Myometrial cell (primary cell): ENCODE data around the gene TARS3. TPM values are rescaled to one million over a fixed set of nuclear protein-coding genes. Genes with fewer than 3 reads are reported as not detected.

Experiments used
- total RNA-seq: library from RNA; depleted of rRNA; stranded (reverse); fragments of >200 nt; gene quantifications from 2 replicates; pipeline ENCODE4 v1.2.3, GENCODE V29; 2015

Gene TARS3
- total RNA-seq = 7.6 and 8.9 TPM in 2 replicates

DNA sequence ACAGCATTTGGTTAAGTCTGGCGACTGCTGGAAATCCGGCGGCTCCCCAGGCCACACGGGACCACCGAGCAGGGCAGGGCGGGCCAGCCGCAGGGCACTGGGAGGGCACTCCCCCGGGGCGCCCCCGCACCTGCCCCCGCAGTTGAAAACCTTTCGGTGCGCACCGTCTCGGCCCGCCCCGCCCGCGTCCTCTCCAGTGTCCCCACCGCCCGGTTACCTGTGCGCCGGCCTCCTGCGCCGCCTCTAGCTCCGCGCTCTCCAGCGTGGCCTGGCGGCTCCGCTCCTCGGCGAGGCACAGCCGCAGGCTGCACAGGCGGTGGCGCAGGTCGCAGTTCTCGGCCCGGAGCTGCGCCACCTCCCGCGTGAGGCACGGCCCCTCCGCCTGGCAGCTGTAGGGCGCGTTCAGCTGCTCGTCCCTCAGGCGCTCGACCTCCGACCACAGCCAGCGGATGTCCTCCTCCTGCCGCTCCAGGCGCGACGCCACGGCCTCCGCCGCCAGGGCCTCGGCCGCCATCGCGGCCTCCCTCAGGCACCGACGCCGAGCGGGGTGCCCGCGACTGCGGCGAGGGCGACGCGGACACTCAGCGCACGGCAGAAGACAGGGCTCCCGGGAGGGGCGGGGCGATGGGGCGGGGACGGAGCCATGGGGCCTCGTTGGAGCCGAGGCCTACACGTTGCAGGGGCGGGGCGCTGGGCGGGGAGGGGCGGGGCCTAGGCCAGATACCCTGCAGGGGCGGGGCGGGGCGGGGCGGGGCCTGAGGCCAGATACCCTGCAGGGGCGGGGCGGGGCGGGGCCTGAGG is at the start of gene TARS3:
Gene TARS3, minus strand, starts transcription at position 600 of the 801 bp plus-strand sequence. Its CDS starts 86 bp downstream, at position 514.

DNA sequence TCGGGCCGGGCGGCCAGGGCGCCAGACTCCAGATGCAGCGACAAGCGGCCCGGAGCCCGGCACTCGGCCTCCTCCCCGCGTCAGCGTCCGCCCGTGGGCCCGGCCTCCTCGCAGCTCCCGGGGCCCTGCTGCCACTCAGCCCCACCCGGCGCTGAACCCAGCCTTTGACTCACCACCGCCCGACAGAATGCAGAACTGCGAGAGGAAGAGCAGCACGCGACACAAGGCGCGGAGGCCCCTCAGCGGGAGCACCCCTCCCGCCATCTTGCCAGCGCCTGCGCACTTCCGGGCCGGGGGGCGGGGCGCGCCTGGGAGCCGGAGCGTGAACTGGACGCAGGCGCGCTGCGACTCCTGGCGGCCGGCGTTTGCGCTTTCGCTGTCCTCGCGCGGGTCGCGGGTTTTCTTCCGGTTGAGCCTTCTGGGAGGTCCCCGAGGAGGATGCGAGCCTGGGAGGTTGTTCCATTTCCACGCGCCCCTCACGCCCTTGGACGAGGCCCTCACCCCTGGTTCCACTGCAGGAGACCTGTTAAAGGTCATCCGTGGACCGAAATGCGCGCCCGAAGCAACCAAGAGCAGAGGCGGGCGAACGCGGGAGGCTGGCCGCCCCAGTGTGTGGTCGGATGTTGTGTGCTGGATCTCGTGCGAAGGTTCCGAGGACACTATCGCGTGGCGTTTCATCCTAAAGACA is 72.0 kb downstream of the TARS3 start, which contains the start of gene TM2D3:
Gene TM2D3, minus strand, starts transcription at position 284 of the 688 bp plus-strand sequence. Its CDS starts 20 bp downstream, at position 264.

Other genes with a start within 250 kb of the TARS3 start
- gene PCSK6, start 234.8 kb downstream of the TARS3 start, total RNA-seq = not detected in 2 replicates
- gene TM2D3, start 72.1 kb downstream of the TARS3 start, total RNA-seq = 29.1 and 41.1 TPM in 2 replicates
- gene OR4F6, start 79.0 kb upstream of the TARS3 start, total RNA-seq = not detected in 2 replicates
- not detected in 2 replicates for gene OR4F15, start 87.7 kb upstream of the TARS3 start, total RNA-seq